NB4 (cell line): ENCODE results near the gene TMEM150B.

ENCODE experiments used
- DNase-seq: peaks from one replicate; pipeline ENCODE4 v3.0.0; 2010; ENCODE audit warnings: low read depth
- H3K4me3 ChIP-seq: one replicate; pipeline ENCODE4 v1.5.1; 2011; ENCODE audit warnings: mild to moderate bottlenecking, low read depth, low read length, moderate library complexity
- MYC ChIP-seq: IDR thresholded peaks from 2 replicates; pipeline ENCODE4 v1.6.1; 2011; ENCODE audit warnings: low read depth, low read length
- POLR2A ChIP-seq: IDR thresholded peaks from 2 replicates; pipeline ENCODE4 v1.6.1; 2011; ENCODE audit warnings: mild to moderate bottlenecking; ENCODE audit not compliant: insufficient read length; ENCODE audit errors: extremely low read depth
- TF ChIP-seq, protein P1 (sequence below): IDR thresholded peaks from 2 replicates; pipeline ENCODE4 v1.6.1; 2011; ENCODE audit warnings: low read depth, low read length
- TF ChIP-seq, protein P2 (sequence below): IDR thresholded peaks from one replicate; pipeline ENCODE4 v1.5.1; 2012; ENCODE audit warnings: low read depth, low read length

The TMEM150B gene, protein sequence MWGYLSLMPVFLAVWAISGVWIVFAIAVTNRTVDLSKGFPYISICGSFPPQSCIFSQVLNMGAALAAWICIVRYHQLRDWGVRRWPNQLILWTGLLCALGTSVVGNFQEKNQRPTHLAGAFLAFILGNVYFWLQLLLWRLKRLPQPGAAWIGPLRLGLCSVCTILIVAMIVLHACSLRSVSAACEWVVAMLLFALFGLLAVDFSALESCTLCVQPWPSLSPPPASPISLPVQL

DNA sequence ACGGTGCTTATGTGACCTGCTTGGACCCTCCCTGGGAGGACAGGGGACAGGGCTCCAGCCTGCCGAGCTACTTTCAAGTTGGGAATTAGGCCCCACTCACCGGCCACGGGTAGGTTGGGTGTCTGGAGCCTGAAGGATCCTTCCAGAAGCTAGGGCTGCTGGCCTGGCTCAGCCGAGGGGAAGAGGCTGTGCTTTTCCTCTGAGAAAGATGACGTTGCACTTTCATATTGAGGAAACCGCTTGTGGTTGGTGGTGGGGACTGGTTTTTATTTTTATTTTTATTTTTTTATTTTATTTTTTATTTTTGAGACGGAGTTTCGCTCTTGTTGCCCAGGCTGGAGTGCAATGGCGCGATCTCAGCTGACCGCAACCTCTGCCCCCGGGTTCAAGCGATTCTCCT, at the start of gene TMEM150B:
Gene TMEM150B (minus strand): TSS at position 170 of the 400 bp plus-strand sequence. CDS start 4,305 bp downstream, outside the sequence.
- TF ChIP-seq, protein P1, sequence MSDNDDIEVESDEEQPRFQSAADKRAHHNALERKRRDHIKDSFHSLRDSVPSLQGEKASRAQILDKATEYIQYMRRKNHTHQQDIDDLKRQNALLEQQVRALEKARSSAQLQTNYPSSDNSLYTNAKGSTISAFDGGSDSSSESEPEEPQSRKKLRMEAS = no peak
- TF ChIP-seq POLR2A (no peak), MYC (no peak)
- DNase-seq = no peak
- no peak within 1 kb of the TSS for H3K4me3 ChIP-seq

DNA sequence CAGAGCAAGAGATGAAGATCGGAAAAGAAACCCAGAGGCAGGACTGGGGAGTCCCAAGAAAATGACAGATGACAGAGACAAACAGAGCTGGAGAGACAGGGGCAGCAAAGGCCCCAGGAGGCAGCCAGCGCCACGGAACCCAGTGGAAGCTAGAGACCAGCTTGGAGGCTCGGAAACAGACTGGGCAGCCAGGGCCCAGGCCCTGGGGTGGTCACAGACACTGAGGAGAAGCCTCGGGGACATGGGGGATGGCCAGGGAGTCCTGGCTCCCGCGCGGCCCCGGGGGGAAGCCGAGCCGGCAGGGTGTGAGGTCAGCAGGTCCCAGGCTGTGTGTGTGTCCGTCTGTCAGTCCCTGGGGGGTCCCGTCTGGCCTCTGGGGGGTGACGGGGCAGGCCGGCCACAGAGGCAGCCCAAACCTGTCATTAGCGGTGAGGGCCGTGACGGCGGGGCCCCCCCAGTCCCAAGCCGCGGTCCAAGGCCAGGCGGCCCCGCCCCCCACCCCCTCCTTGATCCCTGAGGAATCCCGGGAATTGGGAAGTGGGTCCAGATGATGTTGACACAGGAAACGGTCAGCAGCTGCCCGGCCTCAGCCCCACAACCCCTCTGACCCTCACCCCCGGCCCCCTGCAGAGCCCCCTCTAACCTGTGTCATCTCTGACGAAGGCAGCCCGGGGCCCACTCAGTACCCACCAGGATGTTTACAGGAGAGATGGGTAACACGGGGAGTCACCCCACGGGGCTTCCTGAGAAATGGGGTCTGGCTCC, 49.0 kb upstream of the TMEM150B start:
- DNase-seq = no peak
- no peak overlapping the region for H3K4me3 ChIP-seq
- no peak for TF ChIP-seq POLR2A
- TF ChIP-seq, protein P1 = no peak
- TF ChIP-seq MYC = no peak
- TF ChIP-seq, protein P2, sequence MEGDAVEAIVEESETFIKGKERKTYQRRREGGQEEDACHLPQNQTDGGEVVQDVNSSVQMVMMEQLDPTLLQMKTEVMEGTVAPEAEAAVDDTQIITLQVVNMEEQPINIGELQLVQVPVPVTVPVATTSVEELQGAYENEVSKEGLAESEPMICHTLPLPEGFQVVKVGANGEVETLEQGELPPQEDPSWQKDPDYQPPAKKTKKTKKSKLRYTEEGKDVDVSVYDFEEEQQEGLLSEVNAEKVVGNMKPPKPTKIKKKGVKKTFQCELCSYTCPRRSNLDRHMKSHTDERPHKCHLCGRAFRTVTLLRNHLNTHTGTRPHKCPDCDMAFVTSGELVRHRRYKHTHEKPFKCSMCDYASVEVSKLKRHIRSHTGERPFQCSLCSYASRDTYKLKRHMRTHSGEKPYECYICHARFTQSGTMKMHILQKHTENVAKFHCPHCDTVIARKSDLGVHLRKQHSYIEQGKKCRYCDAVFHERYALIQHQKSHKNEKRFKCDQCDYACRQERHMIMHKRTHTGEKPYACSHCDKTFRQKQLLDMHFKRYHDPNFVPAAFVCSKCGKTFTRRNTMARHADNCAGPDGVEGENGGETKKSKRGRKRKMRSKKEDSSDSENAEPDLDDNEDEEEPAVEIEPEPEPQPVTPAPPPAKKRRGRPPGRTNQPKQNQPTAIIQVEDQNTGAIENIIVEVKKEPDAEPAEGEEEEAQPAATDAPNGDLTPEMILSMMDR = no peak

DNA sequence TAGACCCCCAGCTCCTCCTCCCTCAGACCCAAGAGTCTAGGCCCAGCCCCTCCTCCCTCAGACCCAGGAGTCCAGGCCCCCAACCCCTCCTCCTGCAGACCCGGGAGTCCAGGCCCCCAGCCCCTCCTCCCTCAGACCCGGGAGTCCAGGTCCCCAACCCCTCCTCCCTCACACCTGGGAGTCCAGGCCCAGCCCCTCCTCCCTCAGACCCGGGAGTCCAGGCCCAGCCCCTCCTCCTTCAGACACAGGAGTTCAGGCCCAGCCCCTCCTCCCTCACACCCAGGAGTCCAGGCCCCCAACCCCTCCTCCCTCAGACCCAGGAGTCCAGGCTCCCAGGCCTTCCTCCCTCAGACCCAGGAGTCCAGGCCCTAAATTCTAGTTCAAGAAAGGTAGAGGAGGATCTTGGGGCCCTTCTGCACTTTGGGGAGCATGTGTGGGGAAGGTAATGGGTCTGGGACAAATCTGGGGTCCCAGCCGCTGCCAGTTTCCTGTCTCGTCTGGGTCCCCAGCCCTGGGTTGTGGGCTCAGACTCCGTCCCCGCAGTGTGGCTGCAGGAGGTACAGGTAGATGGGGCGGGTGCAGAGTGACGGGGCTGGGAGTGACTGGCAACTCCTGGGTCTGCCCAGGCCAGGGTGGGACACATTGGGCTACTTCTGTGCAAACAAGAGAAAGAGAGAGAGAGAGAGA, 48.3 kb upstream of the TMEM150B start:
- DNase-seq = no peak
- no peak for TF ChIP-seq POLR2A
- TF ChIP-seq, protein P1 = no peak
- TF ChIP-seq MYC = no peak
- TF ChIP-seq, protein P2 = no peak
- no peak overlapping the region for H3K4me3 ChIP-seq

DNA sequence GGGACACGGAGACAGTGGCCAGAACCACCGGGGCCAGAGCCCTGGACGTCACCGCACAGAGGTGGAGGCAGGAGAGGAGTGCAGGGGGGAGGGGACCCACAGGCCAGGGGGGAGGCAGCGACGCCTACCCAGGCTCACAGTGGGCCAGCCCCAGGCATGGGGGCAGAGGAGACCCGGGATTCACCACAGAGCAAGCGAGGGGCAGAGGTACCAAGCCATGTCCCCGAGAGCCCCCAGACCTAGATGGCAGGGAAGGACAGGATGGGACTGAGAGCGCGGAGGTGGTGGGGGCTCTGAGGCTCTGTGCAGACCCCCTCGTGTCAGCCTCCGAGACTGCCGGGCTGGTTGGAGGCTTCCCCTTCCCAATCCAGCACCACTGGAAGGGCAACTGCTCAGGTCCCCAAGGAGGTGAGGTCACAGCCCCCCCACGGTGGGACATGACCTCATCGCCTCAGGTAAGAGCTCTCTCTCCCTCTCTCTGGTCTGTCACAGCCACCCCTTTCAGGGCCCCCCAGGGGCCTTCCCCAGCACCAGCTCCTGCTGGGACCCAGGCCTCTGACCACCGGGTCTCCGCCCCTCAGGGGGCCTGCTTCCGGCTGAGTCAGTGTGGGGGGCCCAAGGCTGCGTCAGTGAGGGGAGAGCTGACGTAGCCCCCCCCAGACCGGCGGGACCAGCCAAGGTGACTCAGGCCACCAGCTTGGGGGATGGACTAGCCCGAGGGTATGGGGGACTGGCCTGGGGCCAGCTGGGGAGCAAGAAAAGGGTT, 47.4 kb upstream of the TMEM150B start:
- H3K4me3 ChIP-seq = no peak overlapping the region
- peak; percentile 61 for DNase-seq
- TF ChIP-seq POLR2A (no peak), MYC (no peak)
- TF ChIP-seq, protein P1 = no peak
- TF ChIP-seq, protein P2 = no peak

DNA sequence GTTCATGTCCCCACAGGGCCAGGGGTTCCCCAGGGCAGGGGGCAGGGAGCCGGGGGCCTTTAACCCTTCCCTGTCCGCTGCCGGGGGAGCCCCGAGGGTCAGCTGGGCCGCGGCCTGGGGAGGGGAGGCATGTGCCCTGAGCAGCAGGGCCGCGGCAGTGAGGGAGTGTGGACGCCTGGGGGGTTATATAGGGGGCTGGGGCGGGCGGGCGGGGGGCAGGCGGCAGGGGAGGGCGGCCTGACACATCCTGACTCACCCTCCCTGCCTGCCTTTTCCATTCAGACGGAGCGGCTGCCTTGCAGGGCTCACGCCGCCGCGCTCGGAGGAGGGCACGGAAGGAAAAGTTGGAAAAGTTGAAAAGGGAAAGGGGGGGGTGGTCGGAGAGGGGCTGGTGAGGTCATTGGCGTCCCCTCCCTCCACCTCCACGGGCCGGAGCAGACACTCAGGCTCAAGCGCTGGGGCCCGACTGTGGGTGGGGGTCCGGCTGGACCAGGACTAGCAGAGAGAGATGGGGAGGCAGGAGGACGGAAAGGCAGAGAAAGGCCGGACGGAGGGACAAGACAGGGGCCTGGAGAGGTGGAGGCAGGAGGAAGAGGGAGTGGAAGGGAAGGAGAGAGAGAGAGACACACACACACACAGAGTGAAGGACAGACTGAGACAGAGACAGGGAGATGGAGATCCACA, 45.3 kb upstream of the TMEM150B start, which contains the start of gene IL11:
Gene IL11 (minus strand): TSS at position 159 of the 684 bp plus-strand sequence. CDS start 153 bp downstream, at position 6.
- no peak within 1 kb of the TSS for H3K4me3 ChIP-seq
- DNase-seq = no peak
- TF ChIP-seq, protein P2 = no peak
- TF ChIP-seq, protein P1 = no peak
- TF ChIP-seq POLR2A (no peak), MYC (no peak)
